ENCODE results near the gene FKBP6. TPM values are rescaled to one million over a fixed set of nuclear protein-coding genes. Genes with fewer than 3 reads are reported as not detected.

Gene FKBP6, protein sequence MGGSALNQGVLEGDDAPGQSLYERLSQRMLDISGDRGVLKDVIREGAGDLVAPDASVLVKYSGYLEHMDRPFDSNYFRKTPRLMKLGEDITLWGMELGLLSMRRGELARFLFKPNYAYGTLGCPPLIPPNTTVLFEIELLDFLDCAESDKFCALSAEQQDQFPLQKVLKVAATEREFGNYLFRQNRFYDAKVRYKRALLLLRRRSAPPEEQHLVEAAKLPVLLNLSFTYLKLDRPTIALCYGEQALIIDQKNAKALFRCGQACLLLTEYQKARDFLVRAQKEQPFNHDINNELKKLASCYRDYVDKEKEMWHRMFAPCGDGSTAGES
- total RNA-seq = not detected in 2 replicates

GRCh38 chr7:73327922-73328321 lies at the start of gene FKBP6, which contains the start of gene TRIM50:
Gene FKBP6 (plus strand): TSS chr7:73328161. CDS start chr7:73328429, 268 bp downstream.
Gene TRIM50 (minus strand): TSS chr7:73328082. CDS start chr7:73324787, 3,295 bp downstream.

DNA sequence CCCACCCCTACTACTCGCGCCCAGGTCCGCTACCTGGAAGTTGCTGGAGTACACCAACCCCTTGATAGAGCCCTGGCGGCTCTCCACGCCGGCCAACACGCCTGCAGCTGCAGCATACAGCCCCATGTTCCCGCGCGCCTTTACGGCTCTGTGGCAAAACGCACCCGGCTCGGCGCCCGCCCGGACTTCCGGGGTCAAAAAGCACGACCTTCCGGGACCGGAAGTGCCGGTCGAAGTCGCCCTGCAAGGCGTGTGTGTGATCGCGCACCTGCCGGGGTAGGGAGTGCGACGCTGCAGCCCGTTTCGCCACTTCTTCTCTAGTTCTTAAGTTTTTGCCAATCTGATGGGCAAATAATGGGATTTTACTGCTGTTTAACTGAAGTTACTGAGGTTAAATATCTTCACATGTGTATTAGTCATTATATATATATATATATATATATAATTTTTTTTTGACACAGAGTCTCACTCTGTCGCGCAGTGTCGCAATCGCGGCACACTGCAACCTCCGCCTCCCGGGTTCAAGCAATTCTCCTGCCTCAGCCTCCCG lies 19.2 kb upstream of the FKBP6 start, which contains the start of gene NSUN5:
Gene NSUN5 (minus strand): TSS at position 162 of the 550 bp plus-strand sequence. CDS start 36 bp downstream, at position 126.

Small RNAs within 50 kb of the gene (small RNA-seq; reads per million reads assigned to genes)
- not detected for gene RF00019
- not detected for gene RNU6-1080P

Other genes starting within 250 kb of the FKBP6 start
- not detected in 2 replicates for gene SPDYE9, start 242.1 kb upstream of the FKBP6 start, total RNA-seq
- 4.9 and 9.3 TPM in 2 replicates for gene NSUN5, start 19.3 kb upstream of the FKBP6 start, total RNA-seq
- not detected in 2 replicates for gene TRIM50, start 79 bp upstream of the FKBP6 start, total RNA-seq
- gene FZD9, start 105.6 kb downstream of the FKBP6 start, total RNA-seq = 0.53 and 0.86 TPM in 2 replicates
- gene BAZ1B, start 194.1 kb downstream of the FKBP6 start, total RNA-seq = 97.5 and 99.4 TPM in 2 replicates
- 31.8 and 34.6 TPM in 2 replicates for gene BCL7B, start 229.5 kb downstream of the FKBP6 start, total RNA-seq

Data from thoracic aorta endothelial cell (primary cell).